Activated naive CD4-positive, alpha-beta T cell treated with anti-CD3 and anti-CD28 coated beads for 36 hours (primary cell): ENCODE data around the gene MORN2. TPM values are rescaled to one million over a fixed set of nuclear protein-coding genes. Genes with fewer than 3 reads are reported as not detected.
"Not testable (repeated sequence)": the region's sequence is repeated elsewhere in the genome, so short reads cannot be mapped to it uniquely, and the experiment has no call there.

Experiments used
- CTCF ChIA-PET: fragments of 350-600 bp; sonication (Branson Sonifier 250); formaldehyde crosslinking; loops from one replicate; lab custom pipeline; 2021; ENCODE audit warnings: antibody characterized with exemption; lab: Charles Lee
- DNase-seq: peaks from one replicate; pipeline ENCODE4 v3.0.0-alpha.2; 2020
- H3K27ac Mint-ChIP-seq: one replicate; pipeline ENCODE4 v1.8.0; 2021; ENCODE audit warnings: mild to moderate bottlenecking, mixed read lengths
- H3K27me3 Mint-ChIP-seq: one replicate; pipeline ENCODE4 v1.8.0; 2021; ENCODE audit warnings: low read depth, mixed read lengths
- H3K36me3 Mint-ChIP-seq: one replicate; pipeline ENCODE4 v1.8.0; 2021; ENCODE audit warnings: low read depth, mixed read lengths
- H3K4me1 Mint-ChIP-seq: one replicate; pipeline ENCODE4 v1.8.0; 2021; ENCODE audit warnings: low read depth, mixed read lengths
- H3K4me3 Mint-ChIP-seq: one replicate; pipeline ENCODE4 v1.8.0; 2021; ENCODE audit warnings: mild to moderate bottlenecking, moderate library complexity, mixed read lengths
- H3K9me3 Mint-ChIP-seq: one replicate; pipeline ENCODE4 v1.8.0; 2021; ENCODE audit warnings: mixed read lengths
- intact Hi-C: fragments of 100-400 bp; cut with micrococcal nuclease; formaldehyde crosslinking; loops from one replicate; pipeline ENCODE4 v1.15.1; 2023
- total RNA-seq, 2 experiments: library from RNA; stranded (reverse); gene quantifications; one replicate each; pipeline ENCODE4 v1.2.3, GENCODE V29; 2021

MORN2 gene
- 1 to 10 TPM; 5.1 to 6.2 TPM for total RNA-seq

GRCh38 chr2:38875576-38876367 lies at the start of gene MORN2, which contains the start of gene DHX57:
Gene MORN2, plus strand, starts transcription at chr2:38875976.
Gene DHX57, minus strand, starts transcription at chr2:38875934. Its CDS starts 7,529 bp downstream, at chr2:38868405.
- Mint-ChIP-seq H3K4me3 (peak within 1 kb of the TSS; percentile 85), H3K27ac (peak within 1 kb of the TSS; percentile 77), H3K36me3 (peaks cover 5% of the 10 kb centered on the region), H3K27me3 (no peaks in the 10 kb centered on the region), H3K4me1 (peaks cover 24% of the 10 kb centered on the region), H3K9me3 (peaks cover 3% of the 10 kb centered on the region)
- peak; percentile 88 for DNase-seq
- intact Hi-C loops = loop anchor here (1.0 to 5.0 kb wide), 4 partner anchors 97 to 499 kb away; partner anchors contain the start of genes ATL2, GEMIN6, SOS1 and SRSF7
- CTCF ChIA-PET = interaction anchor here (1.1 kb wide), 1 partner anchor 20 kb away, joined by 3 read pairs; no protein-coding TSS in a partner anchor

GRCh38 chr2:38827539-38828145 lies 48.1 kb upstream of the MORN2 start:
- CTCF ChIA-PET, H3K4me3 Mint-ChIP-seq, H3K27me3 Mint-ChIP-seq, H3K9me3 Mint-ChIP-seq, H3K4me1 Mint-ChIP-seq, intact Hi-C loops: not testable (repeated sequence)
- DNase-seq = peak; percentile 13
- Mint-ChIP-seq H3K27ac (peak overlapping the region; percentile 18), H3K36me3 (peaks cover 24% of the 10 kb centered on the region)

DNA sequence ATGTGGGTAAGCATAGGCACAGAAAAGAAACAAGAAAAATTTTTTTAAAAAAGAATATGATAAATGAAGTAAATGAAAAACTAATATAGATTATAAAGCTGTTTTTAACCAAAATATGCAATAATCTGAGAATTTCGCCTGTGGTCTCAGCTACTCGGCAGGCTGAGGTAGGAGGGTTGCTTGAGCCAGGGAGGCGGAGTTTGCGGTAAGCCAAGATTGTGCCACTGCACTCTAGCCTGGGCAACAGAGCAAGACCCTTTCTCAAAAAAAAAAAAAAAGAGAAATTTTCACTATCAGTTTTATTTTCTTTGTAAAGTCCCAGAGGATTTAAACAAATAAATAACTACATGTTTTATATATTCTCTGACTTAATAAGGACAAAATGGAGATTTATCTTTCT lies 47.3 kb upstream of the MORN2 start:
- CTCF ChIA-PET = interaction anchor here (0.6 to 1.1 kb wide), 2 partner anchors 88 to 121 kb away, joined by 3 to 4 read pairs; no protein-coding TSS in a partner anchor

DNA sequence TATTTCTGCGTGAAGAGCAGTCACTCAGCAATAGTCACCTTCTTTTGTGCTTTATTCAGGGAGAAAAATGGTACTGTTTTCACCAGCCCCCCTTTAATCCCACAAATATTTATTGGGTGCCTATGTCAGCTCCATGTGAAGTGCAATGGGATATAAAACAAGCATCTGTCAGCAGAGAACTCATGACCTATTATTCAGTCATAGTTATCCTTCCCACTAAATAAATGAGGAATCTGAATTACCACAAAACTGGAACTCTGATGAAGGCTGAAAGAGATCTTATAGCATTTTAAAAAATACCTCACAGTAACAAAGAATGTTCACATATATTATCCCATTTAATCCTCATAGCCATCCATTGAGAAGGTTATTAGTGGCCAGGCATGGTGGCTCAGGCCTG lies 45.8 kb upstream of the MORN2 start:
- intact Hi-C loops = no loop called here
- Mint-ChIP-seq H3K36me3 (peaks cover 20% of the 10 kb centered on the region), H3K27ac (no peak overlapping the region), H3K4me1 (peaks cover 5% of the 10 kb centered on the region), H3K27me3 (no peaks in the 10 kb centered on the region), H3K4me3 (no peak overlapping the region), H3K9me3 (no peaks in the 10 kb centered on the region)
- no peak for DNase-seq
- CTCF ChIA-PET = no interaction called here

More for the DNA sequence above, 47.3 kb upstream of the MORN2 start:
- DNase-seq = no peak
- Mint-ChIP-seq H3K4me1 (peaks cover 5% of the 10 kb centered on the region), H3K4me3 (no peak overlapping the region), H3K36me3 (peaks cover 21% of the 10 kb centered on the region), H3K27me3 (no peaks in the 10 kb centered on the region), H3K27ac (no peak overlapping the region), H3K9me3 (no peaks in the 10 kb centered on the region)
- intact Hi-C loops = no loop called here

DNA sequence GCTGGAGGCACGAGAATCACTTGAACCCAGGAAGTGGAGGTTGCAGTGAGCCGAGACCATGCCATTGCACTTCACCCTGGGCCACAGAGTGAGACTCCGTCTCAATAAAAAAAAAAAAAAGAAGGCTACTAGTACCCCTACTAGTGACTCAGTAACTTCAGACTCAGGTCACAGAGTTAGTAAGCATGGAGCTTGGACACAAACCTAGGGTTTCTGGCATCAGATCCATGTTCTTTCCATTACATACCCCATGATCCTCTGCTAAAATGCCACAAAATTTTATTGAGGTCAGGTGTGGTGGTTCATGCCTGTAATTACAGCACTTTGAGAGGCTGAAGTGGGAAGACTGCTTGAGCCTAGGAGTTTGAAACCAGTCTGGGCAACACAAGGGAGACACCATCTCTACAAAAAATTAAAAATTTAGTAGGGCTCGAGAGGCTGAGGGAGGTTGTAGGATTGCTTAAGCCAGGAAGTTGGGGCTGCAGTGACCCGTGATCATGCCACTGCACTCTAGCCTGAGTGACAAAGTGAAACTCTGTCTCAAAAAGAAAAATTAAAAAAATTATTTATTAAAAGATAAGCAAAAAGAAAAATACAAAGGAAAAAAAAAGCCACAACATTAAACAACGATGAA lies 45.1 kb upstream of the MORN2 start:
- CTCF ChIA-PET = no interaction called here
- intact Hi-C loops = no loop called here
- peaks cover 5% of the 10 kb centered on the region for H3K4me1 Mint-ChIP-seq
- peaks cover 16% of the 10 kb centered on the region for H3K36me3 Mint-ChIP-seq
- no peaks in the 10 kb centered on the region for H3K27me3 Mint-ChIP-seq
- no peak overlapping the region for H3K27ac Mint-ChIP-seq
- H3K9me3 Mint-ChIP-seq = no peaks in the 10 kb centered on the region
- no peak overlapping the region for H3K4me3 Mint-ChIP-seq
- no peak for DNase-seq

GRCh38 chr2:38835015-38835601 lies 40.7 kb upstream of the MORN2 start:
- DNase-seq = no peak
- H3K36me3 Mint-ChIP-seq = peaks cover 14% of the 10 kb centered on the region
- no peaks in the 10 kb centered on the region for H3K4me1 Mint-ChIP-seq
- no peak overlapping the region for H3K4me3 Mint-ChIP-seq
- intact Hi-C loops = loop anchor here (1.0 to 2.0 kb wide), 3 partner anchors 84 to 299 kb away; partner anchors contain the start of gene SRSF7
- no peak overlapping the region for H3K27ac Mint-ChIP-seq
- CTCF ChIA-PET = interaction anchor here (0.8 to 1.5 kb wide), 6 partner anchors 14 to 102 kb away, joined by 3 to 9 read pairs (median 4); no protein-coding TSS in a partner anchor
- H3K9me3 Mint-ChIP-seq = no peaks in the 10 kb centered on the region
- no peaks in the 10 kb centered on the region for H3K27me3 Mint-ChIP-seq

DNA sequence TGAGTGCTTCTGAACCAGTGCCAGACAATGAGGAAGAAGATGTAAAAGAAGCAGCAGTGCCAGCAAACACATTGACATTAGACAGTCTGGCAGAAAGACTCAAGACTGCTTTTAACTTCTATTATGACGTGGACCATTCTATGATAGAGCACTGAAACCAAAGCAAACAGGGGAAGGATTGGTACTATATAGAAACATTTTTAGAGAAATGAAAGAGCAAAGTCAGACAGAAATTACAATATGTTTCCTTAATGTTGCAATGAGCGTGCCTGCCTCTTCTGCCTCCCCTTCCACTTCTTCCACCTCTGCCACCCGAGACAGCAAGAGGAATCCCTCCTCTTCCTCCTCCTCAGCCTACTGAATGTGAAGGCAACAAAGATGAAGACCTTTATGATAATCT lies 39.8 kb upstream of the MORN2 start:
- DNase-seq = no peak
- peaks cover 14% of the 10 kb centered on the region for H3K36me3 Mint-ChIP-seq
- intact Hi-C loops = loop anchor here (1.0 to 2.0 kb wide), 3 partner anchors 85 to 300 kb away; partner anchors contain the start of gene SRSF7
- H3K27me3 Mint-ChIP-seq = no peaks in the 10 kb centered on the region
- H3K4me3 Mint-ChIP-seq = no peak overlapping the region
- no peaks in the 10 kb centered on the region for H3K4me1 Mint-ChIP-seq
- no peak overlapping the region for H3K27ac Mint-ChIP-seq
- CTCF ChIA-PET = interaction anchor here (0.6 to 1.1 kb wide), 2 partner anchors 23 to 479 kb away, joined by 3 to 4 read pairs; no protein-coding TSS in a partner anchor
- no peaks in the 10 kb centered on the region for H3K9me3 Mint-ChIP-seq

GRCh38 chr2:38836791-38837190 lies 39.0 kb upstream of the MORN2 start:
- CTCF ChIA-PET = no interaction called here
- Mint-ChIP-seq H3K9me3 (no peaks in the 10 kb centered on the region), H3K36me3 (peaks cover 20% of the 10 kb centered on the region), H3K27ac (no peak overlapping the region), H3K4me1 (no peaks in the 10 kb centered on the region), H3K27me3 (no peaks in the 10 kb centered on the region), H3K4me3 (no peak overlapping the region)
- no peak for DNase-seq
- intact Hi-C loops = no loop called here

- CTCF ChIA-PET = interaction anchor here (0.7 kb wide), 2 partner anchors 316 to 342 kb away, joined by 3 read pairs; no protein-coding TSS in a partner anchor
- intact Hi-C loops = no loop called here
- no peaks in the 10 kb centered on the region for H3K4me1 Mint-ChIP-seq
Measured at GRCh38 chr2:38850045-38850444, 25.7 kb upstream of the MORN2 start.

GRCh38 chr2:38856165-38856564 lies 19.6 kb upstream of the MORN2 start:
- Mint-ChIP-seq H3K4me1 (no peaks in the 10 kb centered on the region), H3K36me3 (peaks cover 18% of the 10 kb centered on the region), H3K4me3 (no peak overlapping the region), H3K9me3 (no peaks in the 10 kb centered on the region), H3K27me3 (no peaks in the 10 kb centered on the region), H3K27ac (no peak overlapping the region)
- CTCF ChIA-PET = interaction anchor here (1.3 kb wide), 1 partner anchor 91 kb away, joined by 3 read pairs; no protein-coding TSS in a partner anchor
- no peak for DNase-seq
- intact Hi-C loops = no loop called here

More at GRCh38 chr2:38850045-38850444, 25.7 kb upstream of the MORN2 start:
- no peak for DNase-seq
- H3K27me3 Mint-ChIP-seq = no peaks in the 10 kb centered on the region
- no peak overlapping the region for H3K27ac Mint-ChIP-seq
- H3K36me3 Mint-ChIP-seq = peaks cover 11% of the 10 kb centered on the region
- no peak overlapping the region for H3K4me3 Mint-ChIP-seq
- H3K9me3 Mint-ChIP-seq = no peaks in the 10 kb centered on the region

DNA sequence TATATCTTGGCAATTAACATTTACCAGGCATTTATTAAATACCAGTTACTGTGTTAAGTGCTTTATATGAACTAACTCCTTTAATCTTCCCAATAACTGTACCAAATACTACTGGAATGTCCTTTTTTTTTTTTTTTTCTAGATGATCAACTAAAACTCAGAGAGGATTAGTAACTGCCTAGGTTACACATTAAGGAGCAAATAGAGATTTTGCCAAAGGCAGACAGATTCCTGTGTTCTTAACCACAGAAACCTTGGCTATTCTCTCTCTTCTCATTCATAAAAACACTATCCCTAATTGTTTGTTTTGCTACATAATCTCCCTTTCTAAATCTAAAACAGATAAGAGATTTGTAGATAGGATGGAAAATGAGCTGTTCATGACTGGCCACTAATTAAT lies 13.3 kb upstream of the MORN2 start:
- DNase-seq = no peak
- intact Hi-C loops = no loop called here
- peaks cover 23% of the 10 kb centered on the region for H3K36me3 Mint-ChIP-seq
- H3K9me3 Mint-ChIP-seq = no peaks in the 10 kb centered on the region
- no peak overlapping the region for H3K27ac Mint-ChIP-seq
- no peaks in the 10 kb centered on the region for H3K27me3 Mint-ChIP-seq
- H3K4me1 Mint-ChIP-seq = peaks cover 2% of the 10 kb centered on the region
- no peak overlapping the region for H3K4me3 Mint-ChIP-seq
- CTCF ChIA-PET = no interaction called here
